Measurements from ENCODE around the gene KIF23. TPM values are rescaled to one million over a fixed set of nuclear protein-coding genes. Genes with fewer than 3 reads are reported as not detected.
A peak's percentile ranks its signal among the peaks of the same experiment; 100 is the strongest.

The KIF23 gene
- total RNA-seq, 1 donor from 2014 or later, result 1.8 TPM

GRCh38 chr15:69407719-69408400, 6.3 kb upstream of the KIF23 start:
- no peak overlapping the region for H3K27ac ChIP-seq
- peaks cover 0 to 5% of the 10 kb centered on the region in 2 donors for H3K4me1 ChIP-seq
- TF ChIP-seq CTCF (IDR thresholded peaks at IDR 0.05), result no peak
- H3K36me3 ChIP-seq, result no peaks in the 10 kb centered on the region
- no peak for DNase-seq (ENCODE audit: low spot score in 2 of 2)
- no peaks in the 10 kb centered on the region for H3K9me3 ChIP-seq
- intact Hi-C loops (cut with DNase I), result no loop called here
- H3K4me3 ChIP-seq, result no peak overlapping the region
- H3K27me3 ChIP-seq, result no peaks in the 10 kb centered on the region

DNA sequence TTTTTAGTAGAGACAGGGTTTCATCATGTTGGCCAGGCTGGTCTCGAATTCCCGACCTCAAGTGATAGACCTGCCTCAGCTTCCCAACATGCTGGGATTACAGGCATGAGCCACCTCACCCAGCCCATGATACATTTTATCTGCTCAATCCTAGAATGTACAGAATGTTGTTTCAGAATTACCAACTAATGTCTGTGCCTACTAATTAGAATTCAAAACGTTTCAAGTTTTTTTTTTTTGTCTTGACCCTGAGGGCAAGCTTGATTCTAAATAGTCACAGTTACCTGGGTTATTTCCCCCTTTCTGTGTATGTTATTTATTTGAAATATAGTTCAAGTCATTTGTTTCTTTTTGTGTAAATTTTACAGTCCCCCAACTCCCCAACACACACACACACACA, 5.3 kb upstream of the KIF23 start:
- no peak for DNase-seq (ENCODE audit: low spot score in 2 of 2)
- H3K27ac ChIP-seq, result no peak overlapping the region
- no peaks in the 10 kb centered on the region for H3K36me3 ChIP-seq
- H3K4me3 ChIP-seq, result no peak overlapping the region
- H3K9me3 ChIP-seq, result no peaks in the 10 kb centered on the region
- H3K27me3 ChIP-seq, result no peaks in the 10 kb centered on the region
- peaks cover 0 to 15% of the 10 kb centered on the region in 2 donors for H3K4me1 ChIP-seq
- intact Hi-C loops (cut with DNase I), result no loop called here
- TF ChIP-seq CTCF (IDR thresholded peaks at IDR 0.05), result no peak

DNA sequence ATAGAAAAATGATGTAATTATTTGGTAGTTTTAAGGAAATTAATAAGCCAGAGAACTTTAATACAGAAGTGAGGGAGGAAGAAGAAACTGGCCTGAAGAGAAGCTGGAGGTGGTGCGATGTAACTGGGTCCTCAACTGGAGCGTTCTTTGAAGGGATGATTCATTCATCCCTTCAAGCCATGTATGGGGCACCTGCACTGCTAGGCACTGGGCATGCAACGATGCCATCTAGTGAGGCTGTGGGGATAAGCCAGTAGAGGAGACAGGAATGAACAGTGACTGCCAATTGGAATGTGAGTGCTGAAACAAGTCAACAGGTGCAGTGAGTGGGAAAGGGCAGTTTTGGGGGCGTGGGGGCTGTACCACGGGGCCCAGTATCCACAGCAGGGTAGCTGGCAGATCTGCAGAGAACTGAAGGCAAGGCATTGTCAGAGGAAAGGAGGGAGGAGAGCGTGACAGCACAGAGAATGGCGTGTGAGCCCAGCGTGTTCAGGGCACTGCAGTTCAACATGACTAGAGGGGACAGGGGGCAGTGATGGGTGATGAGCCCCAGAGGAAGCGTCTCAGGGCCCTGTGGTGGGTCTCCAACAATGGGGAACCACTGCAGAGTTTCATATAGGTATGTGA, 3.8 kb upstream of the KIF23 start:
- intact Hi-C loops (cut with DNase I), result no loop called here

GRCh38 chr15:69412274-69412673, 1.9 kb upstream of the KIF23 start:
- no peaks in the 10 kb centered on the region for H3K9me3 ChIP-seq
- H3K27me3 ChIP-seq, result no peaks in the 10 kb centered on the region
- H3K27ac ChIP-seq, result no peak overlapping the region
- peaks cover 0 to 15% of the 10 kb centered on the region in 2 donors for H3K4me1 ChIP-seq
- no peak for DNase-seq (ENCODE audit: low spot score in 2 of 2)
- intact Hi-C loops (cut with DNase I), result no loop called here
- H3K4me3 ChIP-seq, result no peak overlapping the region
- no peaks in the 10 kb centered on the region for H3K36me3 ChIP-seq
- TF ChIP-seq CTCF (IDR thresholded peaks at IDR 0.05), result no peak

More for the DNA sequence above, 3.8 kb upstream of the KIF23 start:
- Histone ChIP-seq H3K27ac (no peak overlapping the region), H3K4me1 (peaks cover 0 to 15% of the 10 kb centered on the region in 2 donors), H3K27me3 (no peaks in the 10 kb centered on the region), H3K36me3 (no peaks in the 10 kb centered on the region), H3K9me3 (no peaks in the 10 kb centered on the region), H3K4me3 (peak overlapping the region in 1 of 2 donors; percentile 5)
- DNase-seq (ENCODE audit: low spot score in 2 of 2), result peak in 1 of 2 donors; percentile 68
- peak in 2 of 3 experiments; percentile 22 to 39 for TF ChIP-seq CTCF (IDR thresholded peaks at IDR 0.05)

GRCh38 chr15:69412701-69413100, 1.4 kb upstream of the KIF23 start:
- H3K36me3 ChIP-seq, result no peaks in the 10 kb centered on the region
- H3K4me3 ChIP-seq, result peak overlapping the region in 1 of 2 donors; percentile 91
- intact Hi-C loops (cut with DNase I), result no loop called here
- no peaks in the 10 kb centered on the region for H3K9me3 ChIP-seq
- H3K27me3 ChIP-seq, result no peaks in the 10 kb centered on the region
- no peak overlapping the region for H3K27ac ChIP-seq
- no peak for DNase-seq (ENCODE audit: low spot score in 2 of 2)
- TF ChIP-seq CTCF (IDR thresholded peaks at IDR 0.05), result no peak
- H3K4me1 ChIP-seq, result peaks cover 0 to 18% of the 10 kb centered on the region in 2 donors

All from ascending aorta (tissue), 2 donors.